Dendritic cell treated with granulocyte-macrophage colony-stimulating factor and Interleukin-4, amounts not matched to agents 40 ng/mL and 50 ng/mL, for 4 days (primary cell): ENCODE results near the gene GCNT1.
"Not testable (repeated sequence)": the region's sequence is repeated elsewhere in the genome, so short reads cannot be mapped to it uniquely, and the experiment has no call there.

Source experiments
- H3K27ac Mint-ChIP-seq: one replicate; pipeline ENCODE4 v1.8.0; 2022; ENCODE audit warnings: mild to moderate bottlenecking, mixed read lengths
- H3K27me3 Mint-ChIP-seq: one replicate; pipeline ENCODE4 v1.8.0; 2022; ENCODE audit warnings: mild to moderate bottlenecking, mixed read lengths
- H3K36me3 Mint-ChIP-seq: one replicate; pipeline ENCODE4 v1.8.0; 2022; ENCODE audit warnings: low read depth, mixed read lengths
- H3K4me1 Mint-ChIP-seq: one replicate; pipeline ENCODE4 v1.8.0; 2022; ENCODE audit warnings: low read depth, mixed read lengths
- H3K4me3 Mint-ChIP-seq: one replicate; pipeline ENCODE4 v1.8.0; 2022; ENCODE audit warnings: mild to moderate bottlenecking, moderate library complexity, mixed read lengths
- H3K9me3 Mint-ChIP-seq: one replicate; pipeline ENCODE4 v1.8.0; 2022; ENCODE audit warnings: mixed read lengths
- intact Hi-C: fragments of 100-400 bp; cut with micrococcal nuclease; formaldehyde crosslinking; loops from one replicate; pipeline ENCODE4 v1.15.0; 2022

Gene GCNT1

DNA sequence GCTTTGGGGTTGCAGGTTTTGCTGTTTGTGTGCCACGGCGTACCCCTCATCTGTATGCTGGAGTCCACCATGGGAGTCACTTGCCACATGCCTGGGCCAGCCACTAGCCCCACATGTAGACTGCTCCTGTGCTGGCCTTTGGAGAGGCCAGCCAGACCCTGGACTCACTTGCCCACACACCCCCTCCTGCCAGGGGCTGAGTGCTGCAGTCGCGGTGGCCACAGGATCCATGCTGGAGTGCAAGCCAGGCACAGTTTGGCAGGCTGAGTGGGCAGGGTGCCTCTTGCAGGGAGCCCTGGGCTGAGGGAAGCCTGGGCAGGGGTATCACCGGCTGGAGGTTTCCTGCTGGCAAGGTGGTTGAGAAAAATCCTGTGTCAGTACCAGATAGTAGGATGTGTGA, 25.6 kb upstream of the GCNT1 start:
- H3K4me1 Mint-ChIP-seq: peaks cover 6% of the 10 kb centered on the region

DNA sequence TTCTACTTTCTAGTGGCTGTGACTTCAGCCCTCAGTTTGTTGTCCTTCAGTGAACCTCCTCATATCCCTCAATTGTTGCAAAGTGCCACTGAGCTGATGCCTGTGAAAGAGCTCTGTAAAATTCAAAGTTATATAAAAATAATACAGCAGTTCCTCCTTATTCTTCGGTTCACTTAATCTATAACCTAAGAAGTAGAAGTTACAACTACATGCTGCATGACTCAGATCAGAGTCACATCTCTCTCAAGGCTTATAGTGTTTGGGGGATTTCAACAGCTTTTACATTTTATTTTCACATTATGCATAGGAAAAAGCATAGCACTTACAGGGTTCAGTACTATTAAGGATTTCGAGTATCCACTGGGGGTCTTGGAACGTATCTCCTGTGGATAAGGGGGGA, 25.1 kb upstream of the GCNT1 start:
- Mint-ChIP-seq H3K4me3 (no peak overlapping the region), H3K36me3 (no peaks in the 10 kb centered on the region)

More for the DNA sequence above, 25.6 kb upstream of the GCNT1 start:
- H3K27ac Mint-ChIP-seq: no peak overlapping the region
- no peaks in the 10 kb centered on the region for H3K27me3 Mint-ChIP-seq
- intact Hi-C loops: no loop called here
- peaks cover 11% of the 10 kb centered on the region for H3K9me3 Mint-ChIP-seq
- no peak overlapping the region for H3K4me3 Mint-ChIP-seq
- H3K36me3 Mint-ChIP-seq: no peaks in the 10 kb centered on the region

GRCh38 chr9:76434897-76435296, 24.1 kb upstream of the GCNT1 start:
- H3K4me3 Mint-ChIP-seq, H3K27me3 Mint-ChIP-seq, intact Hi-C loops, H3K4me1 Mint-ChIP-seq, H3K27ac Mint-ChIP-seq, H3K36me3 Mint-ChIP-seq: not testable (repeated sequence)
- peaks cover 11% of the 10 kb centered on the region for H3K9me3 Mint-ChIP-seq

More for the DNA sequence above, 25.1 kb upstream of the GCNT1 start:
- Mint-ChIP-seq H3K9me3 (peaks cover 11% of the 10 kb centered on the region), H3K27me3 (no peaks in the 10 kb centered on the region), H3K4me1 (peaks cover 6% of the 10 kb centered on the region), H3K27ac (no peak overlapping the region)
- intact Hi-C loops: no loop called here

GRCh38 chr9:76437017-76437699, 21.8 kb upstream of the GCNT1 start:
- H3K36me3 Mint-ChIP-seq, H3K27ac Mint-ChIP-seq, H3K27me3 Mint-ChIP-seq, H3K4me3 Mint-ChIP-seq, intact Hi-C loops, H3K4me1 Mint-ChIP-seq: not testable (repeated sequence)
- H3K9me3 Mint-ChIP-seq: peaks cover 11% of the 10 kb centered on the region

- H3K4me3 Mint-ChIP-seq: no peak overlapping the region
- intact Hi-C loops: no loop called here
- no peak overlapping the region for H3K27ac Mint-ChIP-seq
- H3K9me3 Mint-ChIP-seq: peaks cover 11% of the 10 kb centered on the region
- no peaks in the 10 kb centered on the region for H3K27me3 Mint-ChIP-seq
- no peaks in the 10 kb centered on the region for H3K36me3 Mint-ChIP-seq
- peaks cover 6% of the 10 kb centered on the region for H3K4me1 Mint-ChIP-seq
Observed at GRCh38 chr9:76438841-76439588, 20.0 kb upstream of the GCNT1 start.

GRCh38 chr9:76441551-76442322, 17.2 kb upstream of the GCNT1 start:
- Mint-ChIP-seq H3K27me3 (peaks cover 2% of the 10 kb centered on the region), H3K9me3 (no peaks in the 10 kb centered on the region), H3K4me1 (peaks cover 5% of the 10 kb centered on the region), H3K36me3 (no peaks in the 10 kb centered on the region), H3K27ac (no peak overlapping the region), H3K4me3 (no peak overlapping the region)
- intact Hi-C loops: no loop called here

- peaks cover 2% of the 10 kb centered on the region for H3K27me3 Mint-ChIP-seq
- no peaks in the 10 kb centered on the region for H3K36me3 Mint-ChIP-seq
- intact Hi-C loops: no loop called here
- no peaks in the 10 kb centered on the region for H3K9me3 Mint-ChIP-seq
- no peak overlapping the region for H3K27ac Mint-ChIP-seq
- H3K4me3 Mint-ChIP-seq: no peak overlapping the region
- H3K4me1 Mint-ChIP-seq: peaks cover 10% of the 10 kb centered on the region
Observed at GRCh38 chr9:76443887-76444286, 15.1 kb upstream of the GCNT1 start.

DNA sequence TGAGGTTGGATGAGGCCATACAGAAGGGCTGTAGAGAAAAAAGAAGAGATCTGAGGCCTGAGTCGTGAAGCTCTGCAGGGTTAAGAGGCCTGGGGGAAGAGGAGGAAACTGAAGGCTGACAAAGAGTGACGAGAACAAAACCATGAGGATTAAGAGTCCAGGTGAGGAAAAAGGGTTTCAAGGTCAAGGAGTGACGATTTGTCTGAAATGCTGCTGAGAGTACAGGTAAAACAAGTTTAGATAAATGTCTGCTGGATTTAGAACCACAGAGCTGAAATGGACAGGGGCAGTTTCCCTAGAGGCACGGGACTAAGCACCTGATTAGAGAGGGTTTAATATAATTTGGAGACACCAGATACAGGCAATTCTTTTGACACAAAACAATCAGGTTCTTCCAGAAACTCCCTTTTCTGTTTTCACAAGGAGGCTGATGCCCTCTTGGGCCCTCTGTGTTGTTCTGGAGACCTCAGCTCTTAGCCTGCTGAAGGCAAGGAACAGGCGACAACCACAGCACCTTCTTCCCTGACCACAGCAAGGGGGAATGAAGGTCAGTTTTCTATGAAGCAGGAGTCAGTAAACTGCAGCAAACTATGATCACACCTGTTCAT, 14.6 kb upstream of the GCNT1 start:
- Mint-ChIP-seq H3K4me1 (peaks cover 10% of the 10 kb centered on the region), H3K27ac (no peak overlapping the region), H3K27me3 (peaks cover 2% of the 10 kb centered on the region), H3K36me3 (no peaks in the 10 kb centered on the region), H3K9me3 (no peaks in the 10 kb centered on the region), H3K4me3 (no peak overlapping the region)
- intact Hi-C loops: no loop called here

GRCh38 chr9:76445976-76446375, 13.0 kb upstream of the GCNT1 start:
- Mint-ChIP-seq H3K4me3 (no peak overlapping the region), H3K36me3 (no peaks in the 10 kb centered on the region), H3K9me3 (no peaks in the 10 kb centered on the region), H3K27ac (no peak overlapping the region), H3K27me3 (peaks cover 2% of the 10 kb centered on the region), H3K4me1 (peaks cover 10% of the 10 kb centered on the region)
- intact Hi-C loops: no loop called here

DNA sequence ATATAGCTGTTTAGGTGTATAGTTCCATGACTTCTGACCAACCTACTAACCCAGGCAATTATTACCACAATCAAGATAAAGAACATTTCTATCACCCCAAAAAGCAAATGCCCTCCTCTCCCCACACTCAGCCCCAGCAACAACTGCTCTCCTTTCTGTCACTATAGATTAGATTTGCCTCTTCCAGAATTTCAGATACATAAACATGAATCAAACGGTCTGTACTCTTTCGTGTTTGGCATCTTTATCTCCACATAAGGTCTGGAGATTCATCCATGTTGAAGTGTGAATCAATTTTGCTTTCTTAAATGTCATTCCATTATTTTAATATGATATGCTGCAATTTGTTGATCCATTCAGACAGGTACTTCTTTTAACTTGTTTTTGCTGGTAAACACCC, 10.5 kb upstream of the GCNT1 start:
- Mint-ChIP-seq H3K4me3 (no peak overlapping the region), H3K36me3 (no peaks in the 10 kb centered on the region), H3K27ac (no peak overlapping the region), H3K4me1 (peaks cover 10% of the 10 kb centered on the region), H3K9me3 (no peaks in the 10 kb centered on the region), H3K27me3 (peaks cover 2% of the 10 kb centered on the region)
- intact Hi-C loops: no loop called here

- peaks cover 17% of the 10 kb centered on the region for H3K4me1 Mint-ChIP-seq
- H3K9me3 Mint-ChIP-seq: no peaks in the 10 kb centered on the region
- no peaks in the 10 kb centered on the region for H3K36me3 Mint-ChIP-seq
- intact Hi-C loops: loop anchor here (10.0 kb wide), 1 partner anchor 114 kb away; no protein-coding TSS in a partner anchor
- H3K4me3 Mint-ChIP-seq: no peak overlapping the region
- H3K27ac Mint-ChIP-seq: no peak overlapping the region
- H3K27me3 Mint-ChIP-seq: no peaks in the 10 kb centered on the region
Observed at GRCh38 chr9:76451234-76451633, 7.7 kb upstream of the GCNT1 start.

DNA sequence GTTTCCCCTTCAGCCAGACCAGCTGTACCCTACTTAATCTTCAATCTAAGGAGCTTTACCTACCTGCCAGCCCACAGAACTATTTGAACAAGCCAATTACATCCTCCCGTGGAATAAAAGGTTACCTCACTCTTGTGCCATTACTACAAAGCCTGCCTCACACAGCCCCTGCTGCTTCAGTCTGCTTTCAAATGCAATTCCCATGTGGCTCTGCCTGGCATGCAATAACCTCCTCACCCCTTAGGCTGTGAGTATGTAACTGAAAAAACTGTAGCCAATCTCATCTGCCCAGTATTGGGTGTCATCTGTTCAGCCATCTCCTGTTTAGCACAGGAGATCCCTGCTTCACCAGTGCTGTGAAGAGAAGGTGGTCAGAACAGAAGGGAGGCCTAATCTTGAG, 6.1 kb upstream of the GCNT1 start:
- intact Hi-C loops: loop anchor here (10.0 kb wide), 1 partner anchor 112 kb away; no protein-coding TSS in a partner anchor

DNA sequence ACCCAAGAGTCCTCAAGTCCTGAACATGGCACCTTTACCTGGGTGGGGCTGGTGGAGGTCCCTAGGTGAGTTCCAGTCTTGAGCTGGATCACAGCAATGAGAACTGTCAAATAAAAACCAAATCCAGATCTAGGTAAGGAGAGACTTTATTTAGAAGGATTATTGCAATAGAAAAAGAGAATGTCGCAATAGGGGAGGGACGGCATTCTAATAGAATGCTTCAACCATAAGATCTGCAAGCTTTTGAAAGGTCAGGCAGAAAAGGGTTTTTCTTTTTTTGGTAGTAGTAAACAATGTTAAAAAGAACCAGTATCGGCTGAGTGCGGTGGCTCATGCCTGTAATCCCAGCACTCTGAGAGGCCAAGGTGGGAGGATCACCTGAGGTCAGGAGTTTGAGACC, 5.2 kb upstream of the GCNT1 start:
- no peaks in the 10 kb centered on the region for H3K27me3 Mint-ChIP-seq
- no peak overlapping the region for H3K27ac Mint-ChIP-seq
- no peaks in the 10 kb centered on the region for H3K36me3 Mint-ChIP-seq
- H3K9me3 Mint-ChIP-seq: no peaks in the 10 kb centered on the region
- intact Hi-C loops: loop anchor here (10.0 kb wide), 1 partner anchor 111 kb away; no protein-coding TSS in a partner anchor
- H3K4me1 Mint-ChIP-seq: peaks cover 17% of the 10 kb centered on the region
- H3K4me3 Mint-ChIP-seq: no peak overlapping the region

More for the DNA sequence above, 6.1 kb upstream of the GCNT1 start:
- Mint-ChIP-seq H3K9me3 (no peaks in the 10 kb centered on the region), H3K27me3 (no peaks in the 10 kb centered on the region), H3K36me3 (no peaks in the 10 kb centered on the region), H3K27ac (no peak overlapping the region), H3K4me3 (no peak overlapping the region), H3K4me1 (peaks cover 19% of the 10 kb centered on the region)
